ENCODE results near the gene CMA1.

- TF ChIP-seq POLR2A (IDR thresholded peaks at IDR 0.05; ENCODE audit: low read depth, low read length) (no peak), POU2F2 (IDR thresholded peaks at IDR 0.05; ENCODE audit: low read depth, low read length) (no peak), POLR2AphosphoS5 (IDR thresholded peaks at IDR 0.05; ENCODE audit: low read depth, low read length) (no peak), TAF1 (IDR thresholded peaks at IDR 0.05; ENCODE audit: low read depth, low read length) (no peak)
Measured at GRCh38 chr14:24465368-24465767, 42.7 kb downstream of the CMA1 start.
